Stimulated activated effector memory CD8-positive, alpha-beta T cell treated with anti-CD3 and anti-CD28 coated beads, Interleukin-12 subunit alpha, Interleukin-12 subunit beta, amount 100 ng/mL, for 72 hours (primary cell): ENCODE data around the gene ARID5B.
A peak's percentile ranks its signal among the peaks of the same experiment; 100 is the strongest.

Experiments used
- ATAC-seq: fragments of 150-1000 bp; cut with Tn5 transposase; 2 replicates; pipeline ENCODE4 v1.10.0; 2021
- DNase-seq, 2 donors: peaks; one replicate each; pipeline ENCODE4 v3.0.0; 2021 to 2022; ENCODE audit warnings: low spot score in 2 of 2
- H3K27ac Mint-ChIP-seq: one replicate; pipeline ENCODE4 v1.8.0; 2022; ENCODE audit warnings: mild to moderate bottlenecking, mixed read lengths
- H3K36me3 Mint-ChIP-seq: one replicate; pipeline ENCODE4 v1.8.0; 2022; ENCODE audit warnings: mild to moderate bottlenecking, mixed read lengths
- H3K4me1 Mint-ChIP-seq: one replicate; pipeline ENCODE4 v1.8.0; 2022; ENCODE audit warnings: mixed read lengths
- H3K4me3 Mint-ChIP-seq: one replicate; pipeline ENCODE4 v1.8.0; 2022; ENCODE audit warnings: mild to moderate bottlenecking, mixed read lengths
- H3K9me3 Mint-ChIP-seq: one replicate; pipeline ENCODE4 v1.8.0; 2022; ENCODE audit warnings: mixed read lengths

Gene ARID5B

DNA sequence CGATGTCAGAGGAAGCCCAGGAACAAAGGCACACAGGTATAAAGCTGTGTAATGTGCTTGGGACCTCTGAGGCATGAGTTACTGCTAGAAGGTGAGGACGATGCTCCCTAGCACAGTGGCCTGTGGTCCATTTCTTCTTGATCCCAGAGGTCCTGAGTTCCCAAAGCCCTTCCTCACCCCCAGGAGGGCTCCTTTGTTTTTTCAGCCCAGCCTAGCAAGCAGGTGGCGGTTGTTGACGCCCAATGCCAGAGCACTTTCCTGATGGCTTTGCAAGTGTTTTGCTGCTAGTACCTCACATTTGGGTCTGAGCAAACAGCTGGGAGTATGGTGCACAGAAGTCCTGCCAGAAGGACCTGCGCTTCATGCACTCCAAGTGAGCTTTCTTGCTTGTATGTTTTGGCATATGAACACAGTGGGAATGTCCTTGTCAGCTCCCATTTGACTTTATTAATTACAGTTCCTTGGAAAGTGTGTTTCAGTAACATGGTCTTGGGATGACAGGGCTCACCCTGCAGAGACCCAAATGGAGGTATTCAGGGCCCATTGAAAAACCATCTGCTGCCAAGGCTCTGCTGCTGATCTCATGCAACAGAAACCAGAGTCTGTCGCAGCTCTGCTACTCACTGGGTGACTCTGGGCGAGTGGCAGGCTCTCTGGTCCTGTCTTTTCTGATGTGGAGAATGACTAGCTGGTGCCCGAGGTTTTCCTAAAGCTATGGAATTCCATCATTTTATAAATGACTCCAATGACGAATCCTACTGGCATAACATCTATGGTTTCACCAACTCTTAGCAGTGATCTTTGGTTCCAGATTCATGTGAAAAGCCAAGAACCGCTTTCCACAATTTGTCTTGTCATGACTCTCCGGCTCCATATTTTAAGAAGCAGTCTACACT lies 134.9 kb downstream of the ARID5B start:
- peaks cover 11% of the 10 kb centered on the region for H3K36me3 Mint-ChIP-seq
- no peaks in the 10 kb centered on the region for H3K9me3 Mint-ChIP-seq
- DNase-seq (no peak), ATAC-seq (no peak)
- H3K4me1 Mint-ChIP-seq: peaks cover 27% of the 10 kb centered on the region
- peak overlapping the region; percentile 11 for H3K27ac Mint-ChIP-seq
- H3K4me3 Mint-ChIP-seq: no peak overlapping the region

DNA sequence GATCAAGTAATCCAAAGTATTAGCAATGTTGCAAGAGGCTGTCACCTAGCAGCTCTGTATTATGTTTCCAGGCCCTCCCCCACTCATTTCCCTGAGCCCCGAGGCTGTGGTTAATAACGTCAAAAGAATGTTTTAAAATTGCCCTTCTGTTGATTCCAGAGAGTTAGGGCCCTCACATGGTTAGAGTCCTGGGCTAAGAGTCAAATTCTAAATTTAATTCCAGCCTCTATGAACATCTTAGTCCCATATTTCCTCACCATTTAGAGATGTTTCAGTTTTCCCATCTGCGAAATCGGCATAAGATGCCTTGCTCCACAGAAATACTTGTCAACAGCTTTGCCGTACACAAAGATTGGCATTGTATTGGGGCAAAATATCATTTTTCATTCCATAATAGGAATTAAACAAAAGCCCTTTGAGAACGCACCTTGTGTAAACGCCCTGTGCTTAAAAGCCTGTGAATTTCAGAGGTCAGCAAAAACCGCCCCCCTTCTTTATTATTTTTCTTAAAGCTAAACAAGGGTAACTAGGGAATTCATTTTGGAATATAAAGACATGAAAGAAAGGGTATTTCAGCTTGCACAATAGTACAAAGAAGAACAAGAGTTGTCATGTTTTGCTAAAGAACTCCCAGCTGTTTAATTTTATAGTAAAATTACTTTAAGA lies 135.8 kb downstream of the ARID5B start:
- Mint-ChIP-seq H3K27ac (no peak overlapping the region), H3K9me3 (no peaks in the 10 kb centered on the region), H3K4me1 (peaks cover 32% of the 10 kb centered on the region), H3K36me3 (peaks cover 13% of the 10 kb centered on the region), H3K4me3 (no peak overlapping the region)
- ATAC-seq: no peak
- no peak for DNase-seq

DNA sequence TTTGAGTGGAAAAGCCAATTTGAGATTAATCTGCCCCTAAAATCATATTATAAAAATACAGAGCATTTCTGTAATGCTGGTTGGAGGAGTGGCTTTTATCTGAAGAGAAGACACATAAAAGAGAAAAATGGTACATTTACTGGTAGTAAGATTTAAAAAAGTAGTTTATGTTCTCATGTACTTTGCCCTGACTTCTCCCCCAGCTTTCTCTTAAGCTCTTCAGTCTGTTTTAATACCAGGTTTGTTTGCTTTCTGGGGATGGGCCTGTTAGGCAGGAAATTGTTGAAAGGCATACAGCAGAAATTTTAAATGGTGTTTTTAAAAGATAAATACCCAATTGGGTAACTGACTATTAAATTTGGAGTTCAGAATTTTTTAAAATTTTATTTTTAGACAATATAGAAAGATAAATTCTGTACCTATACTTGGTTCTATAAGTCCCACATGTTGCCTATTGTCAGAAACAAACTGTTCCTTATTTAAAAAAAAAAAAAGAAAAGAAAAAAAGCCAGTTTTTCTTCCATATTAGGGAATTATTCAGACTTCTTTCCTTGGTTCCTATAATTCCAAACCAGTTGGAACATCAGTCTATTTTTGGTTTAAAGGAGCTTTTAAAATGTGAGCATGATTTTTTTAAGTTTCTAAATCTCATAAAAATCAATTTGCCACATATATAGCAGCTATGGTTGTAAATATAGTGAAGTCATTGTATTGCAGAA lies 136.6 kb downstream of the ARID5B start:
- peaks cover 33% of the 10 kb centered on the region for H3K4me1 Mint-ChIP-seq

DNA sequence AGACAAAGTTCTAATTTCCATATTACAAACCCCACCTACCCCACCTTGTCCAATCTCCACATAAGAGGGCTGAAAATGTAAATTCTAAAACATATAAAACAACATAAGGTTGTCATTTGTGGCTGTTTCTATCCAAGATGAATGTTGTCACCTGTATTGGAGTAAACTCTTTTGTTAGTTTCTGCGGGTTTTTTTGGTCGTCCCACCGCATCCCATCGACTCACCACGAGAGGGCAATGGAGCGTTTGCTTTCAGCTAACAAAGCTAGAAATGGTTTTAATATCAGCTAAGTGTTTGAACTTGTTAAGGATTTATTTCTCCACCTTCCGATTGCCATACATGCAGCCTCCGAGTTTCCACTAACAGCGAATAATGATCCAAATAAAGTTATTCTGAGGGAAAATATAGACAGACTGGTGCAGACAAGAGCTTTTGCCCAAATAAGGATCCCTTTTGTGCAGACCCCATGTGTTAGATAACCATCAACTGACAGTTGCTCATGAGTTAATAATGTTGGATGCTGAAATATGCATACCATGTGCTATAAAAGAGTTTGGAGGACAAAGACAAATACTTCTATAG lies 137.2 kb downstream of the ARID5B start:
- H3K4me3 Mint-ChIP-seq: peak overlapping the region; percentile 38
- H3K9me3 Mint-ChIP-seq: no peaks in the 10 kb centered on the region
- DNase-seq (peak; percentile 38 to 78), ATAC-seq (peak; percentile 79)
- H3K27ac Mint-ChIP-seq: peak overlapping the region; percentile 44
- H3K4me1 Mint-ChIP-seq: peaks cover 36% of the 10 kb centered on the region
- H3K36me3 Mint-ChIP-seq: peaks cover 23% of the 10 kb centered on the region

More for the DNA sequence above, 136.6 kb downstream of the ARID5B start:
- ATAC-seq: peak; percentile 16
- no peak for DNase-seq
- H3K27ac Mint-ChIP-seq: no peak overlapping the region
- H3K36me3 Mint-ChIP-seq: peaks cover 17% of the 10 kb centered on the region
- no peaks in the 10 kb centered on the region for H3K9me3 Mint-ChIP-seq
- H3K4me3 Mint-ChIP-seq: peak overlapping the region; percentile 38

DNA sequence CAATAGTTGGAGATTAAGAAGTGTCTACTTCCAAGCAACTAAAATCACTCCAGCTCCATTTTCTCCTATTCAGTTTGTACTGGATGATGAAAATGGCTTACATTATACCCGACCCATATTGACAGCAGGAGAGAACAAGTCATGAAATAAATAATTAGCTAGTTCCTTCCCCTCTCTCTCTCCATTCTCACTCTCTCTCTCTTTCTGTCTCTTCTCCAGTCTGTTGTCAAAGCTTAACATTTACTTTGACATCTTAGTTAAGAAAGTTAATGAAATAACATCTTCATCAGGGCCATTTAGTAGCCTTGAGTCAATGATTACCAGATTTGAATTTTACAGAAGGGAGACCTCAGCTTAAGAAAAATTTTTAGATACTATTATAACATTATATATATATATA lies 138.5 kb downstream of the ARID5B start:
- no peak for ATAC-seq
- Mint-ChIP-seq H3K36me3 (peaks cover 24% of the 10 kb centered on the region), H3K9me3 (no peaks in the 10 kb centered on the region), H3K4me1 (peaks cover 47% of the 10 kb centered on the region), H3K27ac (no peak overlapping the region), H3K4me3 (no peak overlapping the region)
- no peak for DNase-seq

DNA sequence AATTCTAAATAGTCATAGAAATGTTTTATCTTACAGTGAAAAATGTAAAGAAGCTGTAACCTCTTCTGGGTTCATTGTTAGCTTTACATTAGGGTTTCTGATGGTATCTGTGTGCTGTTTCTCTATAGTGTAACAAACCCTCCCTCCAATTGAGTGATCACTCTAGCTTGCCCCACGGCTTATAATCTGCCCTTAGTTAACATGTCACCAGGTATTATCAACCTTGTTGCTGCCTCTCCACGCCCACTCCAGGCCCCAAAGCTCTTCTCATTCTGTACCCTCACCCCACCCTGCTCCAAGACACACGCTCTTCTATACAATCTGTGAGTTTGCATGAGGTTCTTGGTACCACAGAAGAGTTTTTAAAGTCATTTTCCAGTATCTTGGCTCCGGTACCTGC lies 139.4 kb downstream of the ARID5B start:
- ATAC-seq (no peak), DNase-seq (no peak)
- H3K9me3 Mint-ChIP-seq: no peaks in the 10 kb centered on the region
- peak overlapping the region; percentile 67 for H3K27ac Mint-ChIP-seq
- H3K4me3 Mint-ChIP-seq: no peak overlapping the region
- H3K36me3 Mint-ChIP-seq: peaks cover 31% of the 10 kb centered on the region
- H3K4me1 Mint-ChIP-seq: peaks cover 57% of the 10 kb centered on the region

DNA sequence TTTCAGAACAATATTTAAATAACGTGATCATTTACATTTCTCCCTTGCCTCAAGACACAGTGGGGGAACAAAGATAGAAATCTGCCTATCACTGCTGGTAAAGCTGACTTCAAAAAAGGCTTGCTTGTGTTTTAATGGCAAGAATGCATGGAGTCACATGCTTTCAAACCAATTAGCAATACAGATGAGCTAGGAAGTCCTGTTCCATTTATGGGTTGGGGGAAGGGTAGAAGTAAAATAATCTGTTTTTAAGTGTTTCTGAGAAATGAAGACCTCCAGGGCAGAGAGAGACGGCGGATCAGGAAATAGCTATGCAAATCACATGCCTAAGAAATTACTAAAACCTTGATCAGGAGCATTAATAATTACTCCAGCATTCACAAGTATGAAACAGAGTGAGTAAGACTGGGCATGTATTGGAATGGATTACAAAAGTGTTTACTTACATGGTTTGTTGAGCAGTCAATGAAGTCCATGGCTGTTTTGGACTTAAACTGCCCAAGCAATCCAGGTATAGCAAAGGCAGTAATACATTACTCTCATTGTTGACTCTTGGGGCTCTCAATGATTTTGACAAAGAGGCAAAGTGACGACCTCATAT lies 142.0 kb downstream of the ARID5B start:
- Mint-ChIP-seq H3K4me1 (peaks cover 81% of the 10 kb centered on the region), H3K4me3 (peak overlapping the region; percentile 10), H3K36me3 (peaks cover 50% of the 10 kb centered on the region), H3K27ac (peak overlapping the region; percentile 100), H3K9me3 (no peaks in the 10 kb centered on the region)
- ATAC-seq (no peak), DNase-seq (no peak)

DNA sequence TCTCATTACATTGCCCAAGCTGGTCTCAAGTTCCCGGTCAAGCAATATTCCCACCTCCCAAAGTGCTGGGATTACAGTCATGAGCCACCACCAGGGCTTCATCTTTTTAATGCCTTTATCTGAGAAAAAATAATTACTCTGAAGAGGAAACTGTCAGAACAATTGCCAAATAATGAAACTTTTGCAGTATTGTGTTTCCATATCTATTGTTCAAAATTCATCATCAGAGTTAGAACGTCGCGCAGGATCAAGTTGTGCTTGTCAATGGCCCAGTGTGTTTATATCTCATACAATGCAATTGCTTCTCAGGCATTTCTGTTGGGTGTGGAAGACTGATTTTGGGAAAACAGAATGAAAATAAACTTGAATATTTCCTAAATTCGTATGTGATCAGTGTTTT lies 143.1 kb downstream of the ARID5B start:
- peaks cover 81% of the 10 kb centered on the region for H3K4me1 Mint-ChIP-seq
- H3K9me3 Mint-ChIP-seq: no peaks in the 10 kb centered on the region
- H3K4me3 Mint-ChIP-seq: peak overlapping the region; percentile 97
- DNase-seq (no peak), ATAC-seq (no peak)
- peak overlapping the region; percentile 100 for H3K27ac Mint-ChIP-seq
- peaks cover 58% of the 10 kb centered on the region for H3K36me3 Mint-ChIP-seq

DNA sequence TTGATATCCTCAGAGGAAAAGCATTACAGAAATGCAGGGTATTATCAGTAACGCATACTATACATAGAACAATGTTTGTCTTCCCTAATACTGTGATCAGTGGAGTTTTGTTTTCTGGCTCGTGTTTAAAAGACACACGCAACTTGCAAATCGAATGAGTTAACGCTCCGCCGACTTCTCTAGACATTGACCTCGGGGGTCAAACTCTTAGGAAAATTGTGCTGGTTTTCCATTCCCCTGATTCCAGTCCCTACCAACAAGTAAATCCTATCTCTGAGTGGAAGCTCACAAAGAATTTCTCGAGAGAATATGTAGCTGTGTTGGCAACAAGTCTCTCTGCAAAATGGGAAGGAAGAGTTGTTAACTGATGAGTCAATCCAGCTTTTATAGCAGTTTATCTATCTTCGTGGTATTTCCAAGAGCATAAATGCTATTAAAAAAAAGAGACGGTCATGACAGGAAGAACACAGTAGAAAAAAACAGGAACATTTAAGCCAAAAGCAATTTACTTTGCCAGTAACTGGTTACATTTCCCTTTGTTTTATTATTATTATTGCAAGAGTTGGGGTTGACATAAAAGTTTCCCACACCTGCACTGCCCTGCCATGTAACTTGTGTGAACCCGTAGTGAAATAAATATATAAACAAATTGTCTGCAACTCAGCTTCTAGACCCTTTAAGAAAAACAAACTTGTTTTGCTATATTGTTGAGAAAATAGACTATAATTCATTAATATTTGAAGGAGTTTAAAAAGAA lies 144.4 kb downstream of the ARID5B start:
- no peak for ATAC-seq
- no peak for DNase-seq
- H3K4me1 Mint-ChIP-seq: peaks cover 78% of the 10 kb centered on the region
- no peaks in the 10 kb centered on the region for H3K9me3 Mint-ChIP-seq
- peak overlapping the region; percentile 100 for H3K27ac Mint-ChIP-seq
- H3K36me3 Mint-ChIP-seq: peaks cover 69% of the 10 kb centered on the region
- peak overlapping the region; percentile 97 for H3K4me3 Mint-ChIP-seq

DNA sequence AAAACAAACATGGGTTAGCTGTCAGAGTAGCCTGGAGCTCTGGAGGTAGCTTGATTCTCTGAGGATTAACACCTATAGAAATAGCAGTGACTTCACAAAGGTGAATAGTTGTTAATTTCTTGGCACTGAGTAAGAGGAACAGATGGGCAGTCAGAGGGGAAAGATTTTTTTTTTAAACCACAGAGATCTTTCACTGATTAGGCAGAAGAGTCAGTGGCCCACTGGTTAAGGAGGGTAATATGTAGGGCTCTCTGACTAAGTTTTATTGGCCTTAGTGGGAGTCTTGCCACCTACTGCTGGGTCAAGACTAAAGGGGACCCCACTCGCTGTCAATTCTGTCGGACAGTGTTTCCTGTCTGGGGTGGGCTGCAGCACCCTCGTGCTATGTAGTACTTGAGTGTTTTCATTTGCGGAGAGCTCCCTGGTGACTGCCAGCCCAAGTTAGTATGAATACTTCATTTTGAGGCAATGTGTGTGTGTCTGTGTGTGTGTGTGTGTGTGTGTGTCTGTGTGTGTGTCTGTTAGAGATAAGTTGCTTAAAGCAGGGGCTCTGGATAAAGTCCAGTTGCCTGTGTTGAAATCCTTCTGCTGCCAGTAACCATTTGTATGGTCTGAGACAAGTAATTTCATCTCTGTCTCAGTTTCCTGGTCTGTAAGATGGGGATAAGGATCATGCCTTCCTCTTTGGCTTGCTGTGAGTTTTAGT lies 145.2 kb downstream of the ARID5B start:
- H3K4me3 Mint-ChIP-seq: peak overlapping the region; percentile 97
- H3K9me3 Mint-ChIP-seq: no peaks in the 10 kb centered on the region
- H3K4me1 Mint-ChIP-seq: peaks cover 84% of the 10 kb centered on the region
- H3K36me3 Mint-ChIP-seq: peaks cover 73% of the 10 kb centered on the region
- DNase-seq (peak in 1 of 2 donors; percentile 68), ATAC-seq (peak; percentile 61)
- peak overlapping the region; percentile 100 for H3K27ac Mint-ChIP-seq

DNA sequence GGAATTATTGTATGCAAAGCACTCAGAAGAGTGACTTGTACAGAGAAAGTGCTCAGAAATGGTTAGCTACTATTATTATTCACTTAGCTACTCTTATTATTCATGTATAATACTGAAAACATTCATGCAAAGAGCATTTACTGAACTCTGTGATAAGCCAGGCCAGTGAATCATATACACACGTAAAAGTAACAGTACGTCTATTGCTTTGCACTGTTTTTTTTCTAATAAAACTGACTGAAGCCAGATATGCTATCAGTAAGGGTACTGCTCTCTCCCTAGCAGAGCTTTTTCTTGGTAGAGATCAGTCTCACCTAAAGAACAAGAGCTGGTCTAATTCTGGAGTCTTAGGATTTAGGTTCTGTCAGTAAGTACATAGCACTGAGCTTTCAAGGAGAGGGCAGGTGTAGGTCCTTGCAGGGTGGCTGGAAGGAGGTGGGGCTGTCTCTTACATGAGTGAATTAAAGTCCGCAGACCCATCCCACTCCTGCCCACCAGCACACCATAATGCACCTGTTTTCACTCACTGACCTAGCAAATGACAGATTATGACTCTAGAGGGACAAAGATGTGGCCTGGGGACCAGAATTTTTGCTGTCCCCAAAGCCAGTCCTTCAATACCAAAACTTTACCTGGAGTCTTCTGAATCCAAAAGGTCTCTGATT lies 145.9 kb downstream of the ARID5B start:
- no peaks in the 10 kb centered on the region for H3K9me3 Mint-ChIP-seq
- DNase-seq: no peak
- peak; percentile 73 for ATAC-seq

DNA sequence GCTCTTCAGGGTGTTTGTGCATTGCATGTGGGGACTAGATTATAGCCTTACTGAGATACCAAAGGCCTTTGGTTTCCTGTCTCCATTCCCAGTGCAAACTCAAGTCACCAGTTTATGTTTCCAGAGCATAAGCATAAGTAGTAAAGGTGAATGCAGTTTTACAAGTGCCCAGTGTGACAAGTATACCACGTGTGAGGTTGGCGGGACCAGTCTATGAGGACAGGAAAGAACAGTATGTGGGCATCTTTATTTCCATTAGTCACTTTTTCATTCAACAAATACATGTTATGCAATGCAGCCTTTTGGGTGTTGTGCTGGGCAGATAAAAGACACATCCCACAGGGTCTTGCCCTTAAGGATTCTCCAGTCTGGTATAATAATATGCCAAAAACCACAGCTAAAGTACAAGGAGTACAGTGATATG lies 146.5 kb downstream of the ARID5B start:
- peak overlapping the region; percentile 97 for H3K4me3 Mint-ChIP-seq
- H3K27ac Mint-ChIP-seq: peak overlapping the region; percentile 100
- H3K4me1 Mint-ChIP-seq: peaks cover 88% of the 10 kb centered on the region

More for the DNA sequence above, 145.9 kb downstream of the ARID5B start:
- H3K36me3 Mint-ChIP-seq: peaks cover 77% of the 10 kb centered on the region
- peak overlapping the region; percentile 100 for H3K27ac Mint-ChIP-seq
- peak overlapping the region; percentile 97 for H3K4me3 Mint-ChIP-seq
- peaks cover 86% of the 10 kb centered on the region for H3K4me1 Mint-ChIP-seq

DNA sequence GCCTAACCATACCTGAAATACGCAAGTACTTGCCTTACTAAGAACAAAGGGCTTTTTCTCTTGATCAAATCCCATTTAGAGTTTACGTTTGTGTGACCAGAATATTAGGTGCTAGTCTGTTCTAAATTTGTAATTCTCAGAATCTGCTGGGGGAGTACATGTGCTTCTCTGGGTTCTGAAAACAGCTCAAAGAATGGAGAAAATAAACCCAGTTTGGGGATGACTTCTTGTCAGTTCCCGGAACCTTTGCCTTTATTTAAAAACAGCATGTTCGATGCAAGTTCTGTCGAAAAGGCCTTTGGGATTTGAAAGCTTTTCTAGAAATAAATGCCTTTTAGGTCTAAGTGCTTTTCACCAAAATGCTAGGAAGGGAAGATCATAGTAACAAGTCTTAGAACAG lies 147.0 kb downstream of the ARID5B start:
- Mint-ChIP-seq H3K4me1 (peaks cover 88% of the 10 kb centered on the region), H3K9me3 (no peaks in the 10 kb centered on the region), H3K27ac (peak overlapping the region; percentile 100), H3K36me3 (peaks cover 82% of the 10 kb centered on the region), H3K4me3 (peak overlapping the region; percentile 97)
- DNase-seq (no peak), ATAC-seq (no peak)

More for the DNA sequence above, 146.5 kb downstream of the ARID5B start:
- Mint-ChIP-seq H3K9me3 (no peaks in the 10 kb centered on the region), H3K36me3 (peaks cover 80% of the 10 kb centered on the region)
- DNase-seq (peak in 1 of 2 donors; percentile 70), ATAC-seq (peak; percentile 53)
